Middle frontal gyrus (tissue), 1 donor: ENCODE results near the gene HNRNPDL.
"Not testable (repeated sequence)": the region's sequence is repeated elsewhere in the genome, so short reads cannot be mapped to it uniquely, and the experiment has no call there.

Source experiments
- DNase-seq: peaks from one replicate; pipeline ENCODE4 v3.0.0-alpha.2; 2015; ENCODE audit warnings: low spot score; ENCODE audit errors: extremely low spot score

HNRNPDL gene

GRCh38 chr4:82433791-82434190 is 3.5 kb upstream of the HNRNPDL start:
- no peak for DNase-seq

- DNase-seq, result no peak
Observed at GRCh38 chr4:82432596-82432995, 2.3 kb upstream of the HNRNPDL start.

DNA sequence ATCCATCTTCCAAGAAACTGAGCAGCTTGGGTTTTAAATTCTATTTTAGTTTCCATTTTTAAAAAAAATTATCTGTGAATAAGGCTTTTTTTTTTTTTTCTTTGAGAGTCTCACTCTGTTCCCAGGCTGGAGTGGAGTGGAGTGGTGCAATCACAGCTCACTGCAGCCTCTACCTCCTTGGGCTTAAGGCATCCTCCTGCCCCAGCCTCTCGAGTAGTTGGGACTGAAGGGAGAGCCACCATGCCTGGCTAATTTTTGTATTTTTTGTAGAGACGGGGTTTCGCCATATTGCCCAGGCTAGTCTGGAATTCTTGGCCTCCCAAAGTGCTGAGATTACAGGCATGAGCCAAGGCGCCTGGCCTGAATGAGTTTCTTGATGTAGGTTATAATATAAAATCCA is 1.6 kb upstream of the HNRNPDL start:
- no peak for DNase-seq

- no peak for DNase-seq
Observed at GRCh38 chr4:82430964-82431745, 893 bp upstream of the HNRNPDL start.

GRCh38 chr4:82429728-82430192 is 502 bp downstream of the HNRNPDL start:
- peak; percentile 20 for DNase-seq

DNA sequence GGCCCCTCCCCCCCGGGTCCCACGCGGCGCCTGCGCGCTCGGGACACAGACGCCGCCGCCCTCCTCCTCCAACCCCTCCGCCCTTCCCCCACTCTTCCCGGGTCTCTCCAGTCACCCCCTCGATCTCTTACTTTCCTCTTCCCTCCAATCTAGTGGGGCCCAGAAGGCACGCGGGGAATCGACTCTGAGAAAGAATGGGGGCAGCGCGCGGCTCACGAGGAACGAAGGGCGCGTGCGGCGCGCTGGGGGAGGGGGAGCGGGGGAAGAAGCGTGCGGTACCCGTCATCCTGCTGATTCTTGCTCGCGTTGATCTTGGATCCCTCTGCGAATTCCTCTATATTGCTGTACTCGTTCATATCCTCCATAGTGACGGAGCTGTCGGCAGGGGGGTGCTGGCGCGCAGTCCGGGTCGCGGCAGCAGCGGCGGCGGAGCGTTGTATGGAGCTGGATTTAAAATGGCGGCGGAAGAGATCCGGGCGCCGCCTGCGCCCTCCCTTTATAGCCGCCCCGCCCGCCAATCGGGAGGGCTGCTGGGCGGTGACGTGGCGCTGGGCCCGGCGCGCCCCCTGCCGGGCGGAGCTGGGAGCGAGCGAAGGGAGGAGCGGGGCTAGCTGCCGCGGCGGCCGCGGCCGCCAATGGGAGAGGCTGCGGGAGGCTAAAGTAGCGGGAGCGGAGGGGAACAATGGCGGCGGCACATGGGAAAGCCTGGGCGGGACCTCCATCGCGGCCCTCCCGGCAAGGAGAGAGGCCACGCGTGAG is 1.1 kb downstream of the HNRNPDL start:
- DNase-seq, result peak; percentile 91

DNA sequence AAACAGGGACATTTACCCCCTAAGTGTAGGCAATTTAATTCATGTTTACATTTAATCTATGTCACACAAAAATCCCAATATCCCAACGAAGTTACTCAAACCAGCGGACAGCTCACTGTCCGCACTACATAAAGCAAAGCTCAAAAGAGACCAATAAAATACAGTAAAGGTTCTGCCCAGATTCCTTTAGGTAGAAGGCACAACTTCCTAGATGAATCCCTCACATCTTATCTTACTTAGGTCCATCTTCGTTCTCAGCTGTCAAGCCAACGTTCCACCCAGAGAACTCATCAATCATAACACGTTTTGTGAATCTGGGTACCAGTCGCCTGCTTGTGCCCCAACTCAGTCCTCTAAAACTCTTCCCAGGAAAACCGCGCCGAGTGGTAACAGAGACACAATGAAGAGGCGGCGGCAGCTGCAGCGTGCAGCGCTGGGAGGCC is 1.7 kb downstream of the HNRNPDL start:
- DNase-seq, result no peak

DNA sequence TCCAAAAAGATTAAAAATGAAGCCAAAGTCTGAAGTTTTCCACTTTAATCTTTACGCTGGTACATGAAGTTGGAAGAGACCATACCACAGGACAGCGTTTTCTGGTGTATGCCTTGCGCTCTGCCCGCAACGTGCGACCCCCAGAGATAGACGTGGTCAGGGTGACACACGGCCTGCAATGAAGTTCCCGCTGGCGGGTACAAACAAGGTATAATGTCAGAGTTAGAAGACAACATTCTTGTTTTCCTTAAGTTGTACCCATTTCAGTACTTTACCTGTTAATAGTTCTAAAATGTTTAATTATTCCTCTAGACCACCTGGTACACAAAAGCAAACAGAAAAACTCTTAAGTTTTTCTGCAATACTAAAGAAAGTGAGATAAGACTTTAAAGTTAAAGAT is 4.8 kb downstream of the HNRNPDL start:
- no peak for DNase-seq

- no peak for DNase-seq
Observed at GRCh38 chr4:82423245-82424054, 6.8 kb downstream of the HNRNPDL start.

- no peak for DNase-seq
Observed at GRCh38 chr4:82422616-82423015, 7.6 kb downstream of the HNRNPDL start.

DNA sequence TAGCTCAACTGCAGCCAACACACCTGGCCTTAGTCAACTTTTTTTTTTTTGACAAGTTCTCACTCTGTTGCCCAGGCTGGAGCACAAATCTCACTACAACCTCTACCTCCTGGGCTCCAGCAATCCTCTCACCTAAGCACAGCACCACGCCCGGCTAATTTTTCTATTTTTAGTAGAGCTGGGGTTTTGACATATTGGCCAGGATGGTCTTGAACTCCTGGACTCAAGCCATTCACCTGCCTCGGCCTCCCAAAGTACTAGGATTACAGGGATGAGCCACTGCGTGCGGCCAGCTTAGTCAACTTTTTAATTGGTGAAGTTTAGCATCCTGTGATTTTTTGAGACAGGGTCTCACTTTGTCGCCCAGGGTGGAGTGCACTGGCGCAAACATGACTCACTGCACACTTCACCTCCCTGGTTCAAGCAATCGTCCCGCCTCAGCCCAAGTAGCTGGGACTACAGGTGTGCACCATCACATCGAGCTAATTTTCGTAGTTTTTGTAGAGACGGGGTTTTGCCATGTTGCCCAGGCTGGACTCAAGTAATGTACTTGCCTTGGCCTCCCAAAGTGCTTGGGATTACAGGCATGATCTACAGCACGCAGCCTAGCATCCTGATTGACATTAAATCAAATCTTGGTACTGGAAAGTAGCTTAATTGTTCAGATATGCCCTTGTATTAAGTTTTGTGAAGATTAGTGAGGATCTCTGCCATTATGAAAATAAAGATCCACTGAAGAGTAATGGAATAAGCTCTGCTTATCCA is 8.3 kb downstream of the HNRNPDL start:
- no peak for DNase-seq

DNA sequence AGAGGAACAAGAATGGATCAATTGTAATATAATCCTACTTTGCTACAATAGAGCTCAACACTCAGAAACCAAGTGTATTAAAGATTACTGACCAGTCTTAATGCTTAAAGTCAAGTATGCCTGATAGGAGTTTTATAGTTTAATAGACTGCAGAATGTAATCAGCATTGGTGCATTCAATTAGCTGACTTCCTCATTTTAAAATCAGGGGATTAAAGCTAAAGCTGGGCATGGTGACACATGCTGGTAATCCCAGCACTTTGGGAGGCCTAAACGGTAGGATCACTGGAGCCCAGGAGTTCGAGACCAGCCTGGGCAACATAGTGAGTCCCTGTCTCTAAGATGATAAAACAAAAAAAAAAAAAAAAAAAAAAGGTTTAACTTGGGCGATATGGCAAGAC is 10.8 kb downstream of the HNRNPDL start:
- DNase-seq, result no peak

- DNase-seq, result no peak
Observed at GRCh38 chr4:82415922-82416365, 14.3 kb downstream of the HNRNPDL start.

- not testable (repeated sequence) for DNase-seq
Observed at GRCh38 chr4:82415061-82415460, 15.2 kb downstream of the HNRNPDL start.

DNA sequence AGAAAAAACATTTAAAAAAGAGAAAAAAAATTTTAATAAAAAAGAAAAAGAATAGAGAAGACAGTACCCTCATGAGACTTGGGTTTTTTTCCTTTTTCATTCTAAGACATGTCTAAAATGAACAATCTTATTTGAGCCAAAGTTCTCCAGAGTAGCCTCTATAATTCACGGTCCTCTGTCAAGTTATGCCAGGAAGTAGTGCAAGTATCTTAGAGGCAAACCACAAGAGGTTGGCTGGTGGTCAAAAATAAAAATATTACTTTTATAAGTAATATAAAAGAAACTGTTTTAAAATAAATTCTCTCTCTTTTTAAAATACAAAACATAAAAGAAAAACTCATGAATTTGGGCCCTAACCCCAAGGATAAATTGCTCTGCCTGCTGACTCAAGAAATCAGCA is 26.5 kb downstream of the HNRNPDL start:
- no peak for DNase-seq

DNA sequence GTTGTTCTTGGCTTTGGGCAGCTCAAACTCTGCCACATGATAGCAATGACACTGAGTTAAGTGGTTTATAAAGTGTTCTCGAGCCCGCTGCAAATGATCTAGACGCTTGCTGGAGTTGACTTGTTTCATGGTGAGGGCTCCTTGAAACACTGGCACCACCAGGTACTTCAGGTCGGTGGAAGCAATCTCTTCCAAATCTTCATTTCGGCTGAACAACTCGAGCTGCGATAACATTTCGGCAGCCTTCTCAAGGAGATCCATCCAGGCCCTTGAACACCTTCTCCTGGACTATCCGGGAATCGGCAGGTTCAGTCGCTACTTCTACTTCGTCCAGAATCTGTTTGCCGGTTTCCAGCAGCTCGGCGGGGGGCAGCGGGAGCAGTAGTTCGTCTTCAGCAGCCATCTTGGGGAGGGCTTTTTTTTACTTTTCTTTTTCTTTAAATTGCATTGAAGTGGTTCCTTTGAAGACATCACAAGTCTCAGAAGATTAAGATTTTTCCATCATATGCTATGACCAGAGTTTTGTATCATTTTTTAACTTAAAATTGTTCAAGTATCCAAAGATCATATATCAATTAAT is 28.0 kb downstream of the HNRNPDL start:
- no peak for DNase-seq

DNA sequence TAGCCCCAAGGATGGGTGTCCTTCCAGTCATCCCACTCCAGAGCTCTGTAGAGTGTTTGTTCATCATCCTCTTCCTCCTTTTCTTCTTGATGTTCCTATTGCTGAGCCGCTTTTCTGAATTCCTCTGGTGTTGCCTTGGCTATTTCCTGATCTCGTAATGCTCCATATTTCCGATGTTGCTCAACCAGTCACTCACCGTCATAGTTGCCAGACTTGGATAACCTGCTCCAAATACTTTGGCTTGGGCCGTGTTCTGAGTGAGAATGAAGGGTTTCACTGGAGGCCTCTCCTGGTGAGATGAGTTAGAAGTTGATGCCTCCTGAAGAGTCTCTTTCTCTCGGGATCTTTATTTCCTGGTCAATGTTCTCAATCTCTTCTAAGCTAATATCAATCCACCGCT is 28.7 kb downstream of the HNRNPDL start:
- no peak for DNase-seq

GRCh38 chr4:82398263-82398662 is 32.0 kb downstream of the HNRNPDL start:
- DNase-seq, result no peak

GRCh38 chr4:82397527-82397926 is 32.7 kb downstream of the HNRNPDL start:
- DNase-seq, result no peak

GRCh38 chr4:82394896-82395295 is 35.4 kb downstream of the HNRNPDL start:
- no peak for DNase-seq

DNA sequence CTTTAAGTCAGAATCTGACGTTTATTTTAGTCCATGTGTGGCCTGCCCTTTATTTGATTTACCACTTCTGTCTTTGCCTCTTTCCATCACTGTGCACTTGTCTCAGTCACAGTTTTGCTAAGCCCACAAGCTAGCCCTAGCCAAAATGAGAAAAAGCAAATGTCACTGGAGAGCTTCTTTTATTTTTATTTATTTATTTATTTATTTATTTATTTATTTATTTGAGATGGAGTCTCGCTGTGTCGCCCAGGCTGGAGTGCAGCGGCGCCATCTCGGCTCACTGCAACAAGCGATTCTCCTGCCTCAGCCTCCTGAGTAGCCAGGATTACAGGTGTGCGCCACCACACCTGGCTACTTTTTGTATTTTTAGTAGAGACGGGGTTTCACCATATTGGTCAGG is 40.2 kb downstream of the HNRNPDL start:
- not testable (repeated sequence) for DNase-seq
